NK-92 (cell line): ENCODE results near the gene DOCK3.

Experiments
- DNase-seq: peaks from one replicate; lab custom pipeline; 2025; ENCODE audit not compliant: unreplicated experiment; lab: John Stamatoyannopoulos, UW

The DOCK3 gene

GRCh38 chr3:50674349-50675178 lies at the start of gene DOCK3:
Gene DOCK3, plus strand, starts transcription at chr3:50674927. Its CDS starts 337 bp downstream, at chr3:50675264.
- DNase-seq = no peak

GRCh38 chr3:50625231-50626182 lies 49.2 kb upstream of the DOCK3 start:
- DNase-seq = no peak

- no peak for DNase-seq
Observed at GRCh38 chr3:50626401-50626800, 48.3 kb upstream of the DOCK3 start.

- DNase-seq = no peak
Observed at GRCh38 chr3:50627407-50628051, 47.2 kb upstream of the DOCK3 start.

- DNase-seq = no peak
Observed at GRCh38 chr3:50628601-50629000, 46.1 kb upstream of the DOCK3 start.

GRCh38 chr3:50630394-50630793 lies 44.3 kb upstream of the DOCK3 start:
- DNase-seq = no peak

- no peak for DNase-seq
Observed at GRCh38 chr3:50630877-50631276, 43.9 kb upstream of the DOCK3 start.

GRCh38 chr3:50632450-50632849 lies 42.3 kb upstream of the DOCK3 start:
- DNase-seq = no peak

- DNase-seq = no peak
Observed at GRCh38 chr3:50633230-50633790, 41.4 kb upstream of the DOCK3 start.

- no peak for DNase-seq
Observed at GRCh38 chr3:50635066-50635465, 39.7 kb upstream of the DOCK3 start.

- DNase-seq = no peak
Observed at GRCh38 chr3:50637011-50637410, 37.7 kb upstream of the DOCK3 start.

- DNase-seq = no peak
Observed at GRCh38 chr3:50637945-50638344, 36.8 kb upstream of the DOCK3 start.

GRCh38 chr3:50639055-50639494 lies 35.7 kb upstream of the DOCK3 start:
- DNase-seq = no peak

- DNase-seq = no peak
Observed at GRCh38 chr3:50642382-50642781, 32.3 kb upstream of the DOCK3 start.

GRCh38 chr3:50644561-50644960 lies 30.2 kb upstream of the DOCK3 start:
- DNase-seq = no peak

- no peak for DNase-seq
Observed at GRCh38 chr3:50645378-50645777, 29.3 kb upstream of the DOCK3 start.

GRCh38 chr3:50648313-50648712 lies 26.4 kb upstream of the DOCK3 start:
- no peak for DNase-seq

- DNase-seq = no peak
Observed at GRCh38 chr3:50648944-50649343, 25.8 kb upstream of the DOCK3 start.

GRCh38 chr3:50649451-50649931 lies 25.2 kb upstream of the DOCK3 start:
- no peak for DNase-seq

GRCh38 chr3:50650018-50650417 lies 24.7 kb upstream of the DOCK3 start:
- no peak for DNase-seq

GRCh38 chr3:50651445-50651844 lies 23.3 kb upstream of the DOCK3 start:
- no peak for DNase-seq
